Measurements from ENCODE around the gene EHBP1. TPM values are rescaled to one million over a fixed set of nuclear protein-coding genes. Genes with fewer than 3 reads are reported as not detected.

The EHBP1 gene
- total RNA-seq, 1 donor from 2014 or later, result 67.4 TPM

- H3K9me3 Mint-ChIP-seq, result no peaks in the 10 kb centered on the region
- peaks cover 10% of the 10 kb centered on the region for H3K36me3 Mint-ChIP-seq
- TF ChIP-seq CTCF (IDR thresholded peaks at IDR 0.05; ENCODE audit: unreplicated experiment), result no peak
- H3K4me1 Mint-ChIP-seq, result peaks cover 29% of the 10 kb centered on the region
- H3K4me3 Mint-ChIP-seq, result no peak overlapping the region
- H3K27me3 Mint-ChIP-seq (ENCODE audit: low read depth), result no peaks in the 10 kb centered on the region
- no peak overlapping the region for H3K27ac Mint-ChIP-seq
- no peak for DNase-seq (ENCODE audit: low spot score in 2 of 2, unreplicated experiment in 2 of 2)
Observed at GRCh38 chr2:62944362-62944761, 238.8 kb downstream of the EHBP1 start.

- TF ChIP-seq CTCF (IDR thresholded peaks at IDR 0.05; ENCODE audit: unreplicated experiment), result no peak
- Mint-ChIP-seq H3K27ac (no peak overlapping the region), H3K4me3 (no peak overlapping the region), H3K36me3 (peaks cover 13% of the 10 kb centered on the region), H3K9me3 (no peaks in the 10 kb centered on the region), H3K27me3 (ENCODE audit: low read depth) (no peaks in the 10 kb centered on the region), H3K4me1 (peaks cover 23% of the 10 kb centered on the region)
- DNase-seq (ENCODE audit: low spot score in 2 of 2, unreplicated experiment in 2 of 2), result no peak
Observed at GRCh38 chr2:62947403-62947802, 241.9 kb downstream of the EHBP1 start.

GRCh38 chr2:62956651-62957050 is 251.1 kb downstream of the EHBP1 start:
- H3K4me3 Mint-ChIP-seq, result no peak overlapping the region
- no peak overlapping the region for H3K27ac Mint-ChIP-seq
- TF ChIP-seq CTCF (IDR thresholded peaks at IDR 0.05; ENCODE audit: unreplicated experiment), result no peak
- H3K27me3 Mint-ChIP-seq (ENCODE audit: low read depth), result no peaks in the 10 kb centered on the region
- peaks cover 36% of the 10 kb centered on the region for H3K36me3 Mint-ChIP-seq
- no peaks in the 10 kb centered on the region for H3K9me3 Mint-ChIP-seq
- no peak for DNase-seq (ENCODE audit: low spot score in 2 of 2, unreplicated experiment in 2 of 2)
- H3K4me1 Mint-ChIP-seq, result peaks cover 2% of the 10 kb centered on the region

- TF ChIP-seq CTCF (IDR thresholded peaks at IDR 0.05; ENCODE audit: unreplicated experiment), result no peak
- H3K9me3 Mint-ChIP-seq, result no peaks in the 10 kb centered on the region
- H3K4me1 Mint-ChIP-seq, result peaks cover 2% of the 10 kb centered on the region
- H3K27ac Mint-ChIP-seq, result no peak overlapping the region
- H3K27me3 Mint-ChIP-seq (ENCODE audit: low read depth), result no peaks in the 10 kb centered on the region
- peaks cover 33% of the 10 kb centered on the region for H3K36me3 Mint-ChIP-seq
- no peak for DNase-seq (ENCODE audit: low spot score in 2 of 2, unreplicated experiment in 2 of 2)
- no peak overlapping the region for H3K4me3 Mint-ChIP-seq
Observed at GRCh38 chr2:62958206-62958605, 252.7 kb downstream of the EHBP1 start.

- no peak for DNase-seq (ENCODE audit: low spot score in 2 of 2, unreplicated experiment in 2 of 2)
- no peaks in the 10 kb centered on the region for H3K9me3 Mint-ChIP-seq
- TF ChIP-seq CTCF (IDR thresholded peaks at IDR 0.05; ENCODE audit: unreplicated experiment), result no peak
- peaks cover 12% of the 10 kb centered on the region for H3K36me3 Mint-ChIP-seq
- H3K27me3 Mint-ChIP-seq (ENCODE audit: low read depth), result no peaks in the 10 kb centered on the region
- no peak overlapping the region for H3K4me3 Mint-ChIP-seq
- H3K27ac Mint-ChIP-seq, result no peak overlapping the region
- H3K4me1 Mint-ChIP-seq, result peaks cover 2% of the 10 kb centered on the region
Observed at GRCh38 chr2:62964050-62964449, 258.5 kb downstream of the EHBP1 start.

GRCh38 chr2:62964671-62965070 is 259.2 kb downstream of the EHBP1 start:
- no peak for TF ChIP-seq CTCF (IDR thresholded peaks at IDR 0.05; ENCODE audit: unreplicated experiment)
- no peak overlapping the region for H3K4me3 Mint-ChIP-seq
- no peaks in the 10 kb centered on the region for H3K9me3 Mint-ChIP-seq
- no peak for DNase-seq (ENCODE audit: low spot score in 2 of 2, unreplicated experiment in 2 of 2)
- H3K36me3 Mint-ChIP-seq, result peaks cover 7% of the 10 kb centered on the region
- peaks cover 2% of the 10 kb centered on the region for H3K4me1 Mint-ChIP-seq
- no peaks in the 10 kb centered on the region for H3K27me3 Mint-ChIP-seq (ENCODE audit: low read depth)
- H3K27ac Mint-ChIP-seq, result no peak overlapping the region
